Activated CD8-positive, alpha-beta memory T cell treated with anti-CD3 and anti-CD28 coated beads, Interleukin-2, amount 50 U/mL, for 48 hours (primary cell): ENCODE data around the gene PIK3C3.
"Not testable (repeated sequence)": the region's sequence is repeated elsewhere in the genome, so short reads cannot be mapped to it uniquely, and the experiment has no call there.

Experiments used
- DNase-seq: peaks from one replicate; pipeline ENCODE4 v3.0.0-alpha.2; 2020

Gene PIK3C3

DNA sequence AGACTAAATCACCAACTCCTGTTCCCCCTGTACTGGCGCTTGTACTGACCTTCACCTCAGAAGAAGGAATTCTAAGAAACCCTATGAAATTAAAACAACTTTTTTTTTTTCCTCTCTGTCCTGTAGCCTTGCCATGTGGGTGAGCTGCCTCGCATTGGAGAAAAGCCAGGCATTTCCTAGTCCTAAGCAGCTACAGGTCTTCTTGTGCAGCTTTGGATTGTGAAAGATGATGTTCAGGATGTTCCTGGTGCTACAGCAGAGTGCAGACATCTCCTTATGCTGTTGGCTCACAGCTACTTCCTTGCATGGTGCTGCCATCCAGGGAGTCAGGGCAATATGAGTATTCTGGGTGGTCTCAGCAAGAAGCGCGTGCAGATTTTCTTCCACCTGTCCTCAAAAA is 11.9 kb downstream of the PIK3C3 start:
- no peak for DNase-seq

DNA sequence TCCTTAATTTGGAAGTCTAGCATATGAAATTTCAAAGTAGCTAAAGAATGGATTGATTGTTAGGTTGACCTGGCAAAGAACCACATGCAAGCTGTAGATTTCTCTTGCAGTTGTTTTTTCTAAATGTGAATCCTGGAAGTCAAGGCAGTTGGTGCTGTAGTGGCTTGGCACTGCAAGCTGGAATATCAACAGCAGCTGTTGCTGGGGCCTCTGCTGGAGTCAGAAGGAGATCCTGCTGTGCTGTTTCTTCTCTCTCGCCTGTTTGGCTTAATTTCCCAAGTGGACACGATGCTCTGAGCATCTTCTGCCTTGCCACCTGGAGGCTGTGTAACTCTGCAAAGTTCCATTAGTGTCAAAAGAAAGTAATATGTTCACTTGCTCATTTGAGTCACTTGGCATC is 12.6 kb downstream of the PIK3C3 start:
- DNase-seq = no peak

DNA sequence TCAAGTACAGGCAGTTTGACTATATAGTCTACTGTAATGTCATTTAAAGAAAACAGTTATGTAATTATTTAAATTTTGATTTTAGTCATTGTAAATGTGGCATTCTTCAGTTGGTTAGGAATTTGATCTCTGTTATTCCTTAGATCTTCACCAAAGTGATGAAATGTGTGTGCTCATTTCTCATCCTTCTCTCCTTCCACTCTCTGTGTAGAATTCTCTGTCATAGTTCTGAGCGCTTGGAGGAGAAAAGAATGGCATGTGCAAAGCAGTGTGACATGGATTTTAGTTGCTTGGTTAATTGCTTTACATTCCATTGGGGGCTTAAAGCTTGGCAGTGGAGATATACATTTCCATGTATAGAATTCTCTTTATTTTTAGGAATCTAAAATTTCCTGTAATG is 14.8 kb downstream of the PIK3C3 start:
- no peak for DNase-seq

DNA sequence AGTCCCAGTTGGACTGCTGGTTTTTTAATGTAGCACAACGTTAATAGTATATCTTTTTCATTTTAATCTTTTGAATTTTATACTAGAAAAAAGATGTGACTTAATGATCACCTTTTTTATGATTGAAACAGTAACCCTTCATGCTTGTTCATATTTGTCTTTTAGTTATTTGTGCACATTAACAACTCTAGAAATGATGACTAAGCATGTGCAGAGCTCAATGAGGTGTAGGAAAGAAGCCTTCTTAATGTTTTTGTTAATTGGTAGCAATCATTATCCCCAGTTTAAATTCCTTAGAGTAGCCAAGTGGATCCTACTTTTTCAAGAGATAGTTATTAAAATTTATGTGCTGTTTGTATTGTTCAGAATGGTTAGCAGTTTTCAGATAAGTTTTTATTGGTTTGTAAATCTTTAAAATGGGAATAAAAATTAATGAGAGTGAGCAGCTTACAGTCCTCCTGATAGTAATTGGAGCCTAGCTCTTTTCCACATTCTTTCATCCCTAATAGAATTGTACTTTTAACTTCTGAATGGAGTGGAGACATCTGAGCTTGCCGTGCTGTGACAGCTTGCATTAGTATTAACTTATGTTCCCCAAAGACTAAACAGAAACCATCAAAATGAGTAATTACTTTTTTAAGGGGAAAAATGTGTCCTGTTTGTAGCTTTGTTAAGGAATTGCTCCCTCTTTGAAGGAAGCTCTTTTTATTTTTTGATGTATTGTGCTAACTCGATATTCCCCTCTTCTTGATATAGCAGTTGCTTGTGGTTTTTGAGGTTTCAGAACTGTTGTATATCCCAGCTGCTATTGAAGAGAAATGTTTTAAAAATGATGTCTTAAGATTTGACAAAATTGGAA is 17.3 kb downstream of the PIK3C3 start:
- DNase-seq = no peak

DNA sequence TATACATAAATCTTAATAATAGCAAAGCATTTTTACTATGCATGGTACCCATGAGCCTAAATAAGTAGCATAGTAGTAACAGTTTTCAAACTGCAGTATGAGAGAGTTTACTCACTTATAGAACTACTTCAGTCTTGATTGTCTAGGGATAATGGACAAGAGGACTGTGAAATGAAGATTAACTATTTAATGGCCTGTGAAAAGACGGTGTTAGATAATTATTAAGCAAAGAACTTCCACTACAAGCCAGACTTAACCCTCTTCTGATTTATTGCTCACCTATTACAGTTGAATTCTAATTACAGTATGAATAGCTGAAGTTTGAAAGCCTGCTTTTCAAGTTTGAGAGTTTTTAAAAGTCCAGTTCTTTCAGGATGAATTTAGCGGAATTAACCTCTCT is 18.9 kb downstream of the PIK3C3 start:
- no peak for DNase-seq

DNA sequence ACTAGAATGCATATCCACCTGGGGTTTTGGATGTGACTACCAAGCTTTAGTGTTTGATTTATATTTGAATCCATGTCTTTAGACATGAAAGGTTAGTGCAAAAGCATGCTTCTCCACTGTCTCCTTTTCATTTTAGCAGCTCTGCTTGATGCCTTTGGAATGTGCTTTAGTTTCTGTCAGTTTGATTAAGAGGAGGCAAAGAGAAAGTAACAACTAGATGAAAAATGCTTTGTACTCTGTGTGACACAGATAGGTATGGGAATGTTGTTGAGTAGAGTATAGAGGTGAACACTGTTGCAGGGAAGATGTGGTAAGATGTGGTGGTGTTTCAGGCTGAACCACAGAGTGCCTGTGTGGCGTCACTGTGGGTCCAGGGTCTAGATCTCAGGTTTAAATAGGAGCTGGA is 19.8 kb downstream of the PIK3C3 start:
- DNase-seq = no peak

DNA sequence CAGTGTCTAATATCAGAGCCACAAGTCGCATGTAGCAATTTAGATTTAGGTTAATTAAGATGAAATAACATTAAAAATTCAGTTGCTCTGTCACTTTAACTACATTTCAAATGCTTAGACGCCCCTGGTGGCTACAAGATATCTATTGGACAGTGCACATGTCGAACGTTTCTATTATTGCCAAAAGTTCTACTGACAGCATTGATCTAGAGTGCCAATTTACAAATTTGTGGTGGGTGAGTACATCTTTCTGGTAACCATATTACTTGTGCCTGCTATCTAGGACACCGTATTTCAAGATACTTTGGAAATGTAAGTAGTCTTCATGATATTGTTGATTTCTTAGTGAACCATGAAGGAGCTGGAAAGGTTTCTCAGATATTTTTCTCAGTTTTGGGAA is 20.2 kb downstream of the PIK3C3 start:
- no peak for DNase-seq

DNA sequence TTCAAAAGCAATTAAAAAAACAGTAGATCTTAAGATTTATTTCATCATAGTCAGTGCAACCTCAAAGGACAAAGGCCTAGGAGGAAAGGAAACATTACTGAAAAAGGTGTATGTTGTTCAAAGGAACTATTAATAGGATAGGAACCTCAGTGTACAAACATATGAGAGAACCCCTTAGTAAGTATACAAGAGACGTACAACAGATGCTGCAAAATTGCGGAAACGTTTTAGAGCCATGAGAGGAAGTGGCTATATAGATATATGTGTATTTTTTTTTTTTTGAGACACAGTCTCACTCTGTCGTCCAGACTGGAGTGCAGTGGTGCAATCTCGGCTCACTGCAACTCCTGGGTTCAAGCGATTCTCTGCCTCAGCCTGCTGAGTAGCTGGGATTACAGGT is 22.2 kb downstream of the PIK3C3 start:
- no peak for DNase-seq

DNA sequence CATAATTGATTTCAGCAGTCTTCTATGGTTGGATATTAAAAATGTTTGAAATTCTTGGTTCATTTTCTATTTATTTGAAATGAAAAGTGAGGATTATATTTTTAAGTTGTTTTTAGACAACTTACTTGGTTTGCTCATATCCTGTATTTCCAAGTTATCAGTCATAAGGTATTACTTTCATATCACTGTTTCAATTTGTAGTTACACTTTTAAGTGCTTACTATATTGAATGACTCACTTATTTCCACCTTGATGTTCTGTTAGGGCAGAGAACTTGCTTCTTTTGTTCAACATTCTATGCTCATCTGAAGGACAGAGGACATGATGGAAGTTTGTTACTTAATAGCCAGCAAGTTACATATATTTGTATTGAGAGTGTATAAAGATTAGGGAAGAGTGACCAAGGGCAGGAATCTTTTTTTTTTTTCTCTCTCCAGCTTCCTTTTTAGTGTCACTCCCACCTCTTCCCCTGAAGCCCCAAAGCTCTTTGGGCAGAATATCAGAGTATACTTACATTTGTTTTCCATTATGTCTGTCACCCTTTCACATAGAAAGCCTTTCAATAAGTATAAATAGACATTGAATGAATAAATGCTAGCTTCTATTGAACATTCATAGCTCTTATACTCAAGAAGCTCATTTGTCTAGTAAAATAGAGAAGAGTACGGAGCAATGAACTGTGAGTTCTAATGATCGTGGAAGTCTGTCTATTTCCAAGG is 28.1 kb downstream of the PIK3C3 start:
- no peak for DNase-seq

DNA sequence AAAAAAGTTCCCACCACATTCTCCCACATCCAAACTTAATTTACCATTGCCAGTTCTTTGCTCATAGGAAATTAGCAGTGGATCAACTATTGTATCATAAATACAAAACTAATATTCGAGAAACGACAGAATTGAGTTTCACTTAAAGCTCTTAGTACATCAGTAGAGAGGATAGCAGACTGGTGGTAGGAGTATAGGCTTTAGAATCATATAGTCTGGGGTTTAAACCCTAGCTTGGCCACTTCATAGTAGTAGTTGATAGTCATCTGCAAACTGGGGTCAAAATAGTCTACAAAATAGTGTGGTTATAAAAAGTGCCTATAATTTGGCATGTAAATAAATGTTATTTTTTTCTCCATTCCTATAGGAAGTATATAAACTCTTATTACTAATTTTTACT is 30.9 kb downstream of the PIK3C3 start:
- no peak for DNase-seq

DNA sequence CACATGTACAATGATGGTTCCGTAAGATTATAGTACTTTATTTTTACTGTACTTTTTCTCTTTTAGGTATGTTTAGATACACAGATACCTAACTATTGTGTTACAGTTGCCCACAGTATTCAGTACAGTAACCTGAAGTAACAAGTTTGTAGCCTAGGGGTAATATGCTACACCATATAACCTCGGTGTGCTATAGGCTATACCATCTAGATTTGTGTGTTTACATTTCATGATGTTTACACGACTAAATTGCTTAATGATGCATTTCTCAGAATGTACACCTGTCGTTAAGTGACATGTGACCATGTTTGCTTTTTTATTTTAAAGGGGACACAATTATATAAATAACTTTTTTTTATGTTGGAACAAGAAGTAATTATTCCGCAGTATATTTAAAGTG is 34.5 kb downstream of the PIK3C3 start:
- no peak for DNase-seq

DNA sequence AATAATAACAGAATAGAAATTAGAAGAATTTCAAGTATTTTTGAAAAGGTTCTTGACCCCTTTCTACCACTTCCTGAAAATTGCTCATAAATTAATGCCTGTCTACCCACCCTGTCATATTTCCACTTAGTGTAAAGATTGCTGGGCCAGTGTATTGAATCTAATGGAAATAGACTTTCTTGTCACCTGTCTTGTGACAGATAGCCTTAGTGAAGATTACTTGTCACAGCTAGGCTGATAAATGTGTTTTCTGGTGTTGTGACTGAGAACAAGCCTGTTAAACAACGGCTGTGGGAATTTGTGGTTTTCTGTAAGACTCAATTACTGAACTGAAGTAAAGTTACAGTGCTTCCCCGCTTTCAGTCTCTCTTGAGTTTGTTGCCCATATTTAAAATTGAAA is 37.0 kb downstream of the PIK3C3 start:
- no peak for DNase-seq

DNA sequence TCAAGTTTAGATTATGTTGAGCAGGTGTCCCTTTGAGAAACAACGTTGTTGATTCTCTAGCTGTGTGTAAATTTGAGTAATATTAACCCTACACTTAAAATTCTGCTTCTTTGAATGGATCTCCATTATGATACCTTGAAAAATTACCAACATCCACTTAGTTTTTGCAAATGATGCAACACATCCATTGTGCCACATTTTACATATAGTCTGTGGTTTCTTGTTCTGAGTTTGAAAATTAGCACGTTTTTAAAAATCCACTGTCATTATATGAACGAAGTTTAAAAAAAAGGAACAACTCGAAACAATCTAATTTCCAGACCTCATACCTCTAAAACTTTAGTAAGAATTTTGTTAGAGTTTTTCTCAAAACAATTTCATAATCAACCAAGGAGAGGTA is 37.7 kb downstream of the PIK3C3 start:
- no peak for DNase-seq

DNA sequence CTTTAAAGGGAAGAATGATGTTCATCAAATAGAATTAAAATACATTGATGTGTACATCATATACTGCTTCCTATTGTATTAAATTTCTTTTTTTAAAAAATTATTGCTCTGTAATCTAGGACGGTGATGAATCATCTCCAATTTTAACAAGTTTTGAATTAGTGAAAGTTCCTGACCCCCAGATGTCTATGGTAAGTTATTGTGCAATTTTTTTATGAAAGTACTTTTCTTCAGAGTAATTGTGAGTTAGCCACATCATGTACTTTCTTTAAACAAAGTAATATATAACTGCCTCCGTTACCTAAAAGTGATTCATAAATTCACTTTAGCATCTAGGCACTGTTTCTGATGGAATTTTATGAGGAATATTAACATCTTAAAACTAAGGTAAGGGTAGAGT is 38.1 kb downstream of the PIK3C3 start:
- no peak for DNase-seq

DNA sequence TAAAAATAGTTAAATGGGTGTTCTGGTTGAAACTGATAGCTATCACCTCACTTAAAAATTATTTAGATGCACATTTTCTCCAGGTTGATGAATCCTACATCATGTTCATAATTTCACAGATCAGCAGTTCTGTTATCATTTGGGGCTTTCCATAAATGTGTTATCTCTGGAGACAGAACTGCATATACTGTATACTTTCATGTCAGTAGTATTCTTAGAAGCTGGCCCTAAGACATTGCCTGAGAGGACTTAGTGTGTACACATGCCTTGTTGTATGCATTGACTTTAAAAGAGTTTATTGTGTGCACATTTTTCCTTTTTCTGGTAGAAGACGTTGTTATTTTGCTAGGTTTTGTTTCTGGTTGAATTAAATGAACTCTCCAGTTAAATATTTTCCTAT is 41.0 kb downstream of the PIK3C3 start:
- no peak for DNase-seq

DNA sequence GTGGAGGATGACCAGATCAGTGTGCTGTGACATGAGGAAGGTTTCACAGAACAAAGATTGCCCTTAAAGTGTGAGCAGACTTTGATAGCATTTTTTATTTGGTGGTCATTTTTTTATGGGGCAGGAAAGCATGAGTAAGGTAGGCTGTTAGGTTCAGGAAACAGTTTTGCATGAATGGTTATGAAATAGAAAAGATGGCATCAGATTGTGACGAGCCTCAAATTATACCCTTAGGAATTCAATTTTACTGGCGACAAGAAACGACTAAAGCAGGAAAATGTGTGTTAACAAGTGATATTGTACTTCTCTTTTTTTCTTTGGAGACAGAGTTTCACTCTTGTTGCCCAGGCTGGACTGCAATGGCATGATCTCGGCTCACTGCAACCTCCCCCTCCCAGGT is 44.7 kb downstream of the PIK3C3 start:
- no peak for DNase-seq

DNA sequence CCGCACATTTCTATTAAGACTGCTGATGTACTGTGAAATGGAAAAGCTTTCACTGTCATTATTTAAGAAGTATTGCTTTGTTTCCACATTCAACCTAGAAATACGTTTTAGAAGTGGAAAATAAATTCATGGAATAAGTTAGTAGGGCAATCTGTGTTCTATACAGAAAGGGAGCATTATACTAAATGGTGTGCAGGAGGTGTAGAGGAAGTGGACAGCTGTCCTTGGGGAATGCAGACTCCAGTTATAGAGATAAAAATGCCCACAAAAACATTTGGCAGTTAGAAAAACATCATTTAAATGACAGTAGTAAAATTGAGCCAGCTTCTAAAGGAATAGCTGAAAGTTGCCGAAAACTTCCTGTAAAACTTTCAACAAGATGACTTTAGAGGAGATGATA is 46.8 kb downstream of the PIK3C3 start:
- no peak for DNase-seq

DNA sequence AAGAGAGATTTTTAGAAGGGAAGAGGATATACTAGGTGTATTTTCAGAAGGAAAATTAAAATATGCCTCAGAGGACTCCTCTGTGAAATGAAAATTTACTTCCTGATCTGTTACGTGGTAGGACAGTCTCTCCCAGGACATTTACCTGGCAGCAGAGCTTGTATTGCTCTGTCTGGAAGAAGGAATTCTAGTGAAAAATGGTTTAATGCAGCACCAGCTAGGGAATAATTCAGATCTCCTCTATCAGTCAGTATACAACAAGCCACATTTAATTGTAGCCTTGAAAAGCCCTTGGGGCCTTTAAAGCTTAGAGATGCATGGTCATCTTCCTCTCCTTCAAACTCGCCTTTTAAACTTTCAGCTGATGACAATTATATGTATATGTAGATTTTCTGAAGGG is 49.6 kb downstream of the PIK3C3 start:
- no peak for DNase-seq

DNA sequence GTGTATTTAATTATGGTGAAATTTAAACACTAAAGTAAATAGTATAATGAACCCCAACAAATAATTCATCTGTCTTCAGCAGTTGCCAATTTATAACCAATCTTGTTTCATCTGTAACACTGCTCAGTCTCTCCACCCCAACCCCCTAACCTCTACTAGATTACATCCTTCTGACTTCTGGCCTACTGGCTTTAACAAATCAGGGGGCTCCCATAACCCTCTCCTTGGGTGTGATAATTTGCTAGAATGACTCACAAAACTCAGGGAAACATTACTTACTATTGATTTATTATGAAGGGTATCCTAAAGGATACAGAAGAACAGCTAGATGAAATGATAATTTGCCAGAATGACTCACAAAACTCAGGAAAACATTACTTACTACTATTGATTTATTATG is 50.7 kb downstream of the PIK3C3 start:
- no peak for DNase-seq

DNA sequence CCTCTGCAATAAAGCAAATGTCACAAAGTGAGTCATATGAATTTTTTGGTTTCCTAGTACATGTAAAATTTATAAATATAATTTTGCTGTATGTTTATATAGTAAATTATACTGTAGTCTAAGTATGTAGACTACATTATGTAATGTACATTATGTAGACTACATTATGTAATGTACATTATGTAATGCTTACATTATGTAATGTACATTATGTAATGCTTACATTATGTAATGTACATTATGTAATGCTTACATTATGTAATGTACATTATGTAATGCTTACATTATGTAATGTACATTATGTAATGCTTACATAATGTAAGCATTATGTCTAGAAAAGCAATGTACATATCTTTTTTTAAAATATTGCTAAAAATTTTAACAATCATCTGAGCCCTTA is 54.4 kb downstream of the PIK3C3 start:
- DNase-seq = not testable (repeated sequence)

DNA sequence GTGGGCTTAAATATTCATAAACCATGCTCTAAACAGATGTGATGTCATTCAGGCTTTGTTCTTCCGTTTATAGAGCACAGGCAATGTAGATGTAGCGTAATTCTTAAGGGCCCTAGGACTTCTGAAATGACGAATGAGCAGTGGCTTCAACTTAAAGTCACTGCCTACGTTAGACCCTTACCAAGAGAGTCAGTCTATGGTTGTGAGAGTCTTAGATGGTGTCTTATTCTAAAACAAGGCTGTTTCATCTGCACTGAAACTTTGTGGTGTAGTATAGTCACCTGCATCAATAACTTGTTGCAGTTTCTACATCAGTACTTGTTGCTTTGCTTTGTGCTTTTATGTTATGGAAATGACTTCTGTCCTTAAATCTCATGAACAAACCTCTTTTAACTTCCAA is 56.0 kb downstream of the PIK3C3 start:
- DNase-seq = no peak

DNA sequence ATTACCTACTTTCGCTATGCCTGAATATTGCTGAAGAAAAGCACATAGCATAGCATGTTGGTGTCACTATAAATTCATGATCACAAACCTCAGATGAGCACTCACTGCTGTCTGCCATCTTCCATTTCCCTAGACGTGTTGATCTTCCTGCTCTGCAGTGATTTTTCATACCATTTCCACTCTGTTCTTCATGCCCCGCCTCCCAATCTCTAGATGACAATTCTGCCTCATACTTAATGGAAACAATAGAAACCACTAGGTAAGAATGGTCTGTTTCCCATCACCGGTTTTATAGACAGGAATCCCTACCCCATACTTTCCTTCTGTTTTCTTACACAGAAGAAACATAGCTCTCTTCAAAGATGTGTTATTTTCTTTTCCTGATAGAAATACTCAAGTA is 63.8 kb downstream of the PIK3C3 start:
- DNase-seq = no peak

DNA sequence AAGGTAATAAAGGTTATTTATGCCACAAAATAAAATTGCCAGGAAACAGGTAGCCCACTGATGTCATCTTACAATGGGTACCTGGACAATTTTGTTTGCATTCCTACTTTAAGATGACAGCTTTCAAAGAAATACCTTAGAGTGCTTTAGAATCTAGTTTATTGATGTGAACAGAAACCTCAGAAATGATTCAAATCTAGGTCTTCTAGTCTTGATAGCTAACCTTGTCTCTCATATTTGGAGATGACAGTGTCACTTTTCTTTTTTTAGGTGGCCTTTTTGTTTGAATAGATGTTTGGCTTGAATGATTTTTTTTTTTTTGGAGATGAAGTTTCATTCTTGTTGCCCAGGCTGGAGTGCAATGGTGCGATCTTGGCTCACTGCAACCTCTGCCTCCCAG is 69.1 kb downstream of the PIK3C3 start:
- no peak for DNase-seq

DNA sequence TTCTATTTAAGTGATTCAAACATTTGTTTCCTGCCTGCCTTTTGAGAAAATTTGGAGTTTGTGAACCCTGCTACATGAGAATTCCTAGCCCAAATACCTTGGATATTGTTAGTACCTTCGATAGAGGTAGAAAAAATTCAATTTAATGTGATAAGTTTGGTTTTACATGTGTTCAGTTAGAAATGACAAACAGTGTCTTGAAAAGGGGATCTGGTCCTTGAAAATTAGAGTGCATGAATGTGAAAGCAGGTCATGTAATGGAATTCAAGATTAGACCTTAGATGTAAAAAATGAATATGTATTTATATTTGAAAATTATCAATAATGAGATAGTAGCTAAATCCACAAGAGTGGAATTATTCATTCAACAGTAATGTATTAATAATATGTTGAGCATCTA is 70.5 kb downstream of the PIK3C3 start:
- no peak for DNase-seq
